Heart left ventricle (tissue), 13 donors: Measurements from ENCODE around the gene AP4E1.

Source experiments
- CTCF ChIP-seq, 12 donors: fragments of 200-600 bp; sonication (generic) in 4 of 12; IDR thresholded peaks; one replicate each; pipeline versions ENCODE4 v1.5.0 to v1.8.0; 2018 to 2022; ENCODE audit warnings: antibody characterized with exemption in 12 of 12, mild to moderate bottlenecking in 5 of 12
- POLR2A ChIP-seq, 2 donors: fragments of 450-650 bp; IDR thresholded peaks; one replicate each; pipeline ENCODE4 v1.6.1; 2017; ENCODE audit warnings: antibody characterized with exemption in 2 of 2, mild to moderate bottlenecking in 2 of 2, moderate library complexity in 2 of 2
- donor health status: ischemic (EF 13 %, LVEDD 7.1; RV severe dilation, severe dysfunction).
- donor health status: DM: no; HTN: yes; CAD: no.
- donor health status: DM: no; HTN: no; CAD: no.
- donor health status: ischemic (EF 25% LVEDD 6.9; RV normal size, moderate dysfunction).
- donor health status: ischemic (EF 25% LVEDD 5.7; RV mildly dilated, moderate dysfunction).
- donor health status: ischemic (EF 35%, LVEDD 5.7; RV mildly dilated, moderate dysfunction).
- donor health status: nonischemic (EF 11% LVEDD 7.7; RV severe dilation, severe dysfunction).
- donor health status: DM: yes; HTN: yes; CAD: no.
- donor health status: PGD.
- donor health status: ischemic (EF 29% LVEDD 5.4; RV normal size, mild dysfunction).
- donor health status: nonischemic (EF 23%, LVEDD 6.1; RV moderate dilation, normal function).

DNA sequence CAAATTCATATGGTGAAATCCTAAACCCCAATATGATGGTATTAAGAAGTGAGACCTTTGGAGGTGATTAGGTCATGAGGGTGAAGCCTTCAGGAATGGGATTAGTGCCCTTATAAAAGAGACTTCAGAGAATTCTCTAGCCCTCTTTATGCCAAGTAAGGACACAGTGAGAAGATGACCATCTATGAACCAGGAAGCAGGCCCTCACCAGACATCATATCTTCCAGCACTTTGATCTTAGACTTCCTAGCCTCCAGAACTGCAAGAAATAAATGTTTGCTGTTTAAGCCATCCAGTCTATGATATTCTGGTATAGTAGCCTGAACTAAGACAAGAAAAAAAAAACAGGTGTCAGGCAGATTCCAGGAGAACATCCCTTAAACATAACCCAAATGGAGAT lies 45.9 kb upstream of the AP4E1 start:
- no peak for TF ChIP-seq CTCF (IDR thresholded peaks at IDR 0.05)
- TF ChIP-seq POLR2A (IDR thresholded peaks at IDR 0.05): no peak
